Glutamatergic neuron (in vitro differentiated cells): ENCODE results near the gene AGBL5. TPM values are rescaled to one million over a fixed set of nuclear protein-coding genes. Genes with fewer than 3 reads are reported as not detected.
A peak's percentile ranks its signal among the peaks of the same experiment; 100 is the strongest.

ENCODE experiments used
- DNase-seq: peaks from one replicate; pipeline ENCODE4 v3.0.0; 2022
- H3K27ac Mint-ChIP-seq: one replicate; pipeline ENCODE4 v1.8.0; 2020; ENCODE audit warnings: mild to moderate bottlenecking, mixed read lengths, inconsistent platforms; ENCODE audit not compliant: unreplicated experiment
- H3K27me3 Mint-ChIP-seq: one replicate; pipeline ENCODE4 v1.8.0; 2020; ENCODE audit warnings: mild to moderate bottlenecking, moderate library complexity, mixed read lengths, inconsistent platforms; ENCODE audit not compliant: unreplicated experiment
- H3K36me3 Mint-ChIP-seq: one replicate; pipeline ENCODE4 v1.8.0; 2020; ENCODE audit warnings: mild to moderate bottlenecking, mixed read lengths, inconsistent platforms; ENCODE audit not compliant: unreplicated experiment
- H3K4me1 Mint-ChIP-seq: one replicate; pipeline ENCODE4 v1.8.0; 2020; ENCODE audit warnings: mild to moderate bottlenecking, low read depth, mixed read lengths, inconsistent platforms; ENCODE audit not compliant: unreplicated experiment
- H3K4me3 Mint-ChIP-seq: one replicate; pipeline ENCODE4 v1.8.0; 2020; ENCODE audit warnings: mild to moderate bottlenecking, mixed read lengths, inconsistent platforms; ENCODE audit not compliant: unreplicated experiment
- H3K9me3 Mint-ChIP-seq: one replicate; pipeline ENCODE4 v1.8.0; 2020; ENCODE audit warnings: mild to moderate bottlenecking, moderate library complexity, mixed read lengths, inconsistent platforms; ENCODE audit not compliant: unreplicated experiment
- total RNA-seq: library from RNA; stranded (reverse); fragmentation: NEBNext Ultra II Directional; extraction: Animal tissue kit (Norgen Biotek cat#: 25700); gene quantifications from one replicate; pipeline ENCODE4 v1.2.1, GENCODE V29; 2021; ENCODE audit not compliant: unreplicated experiment
- TF ChIP-seq, protein P1 (sequence below): fragments of 200-600 bp; sonication (generic); IDR thresholded peaks from one replicate; pipeline ENCODE4 v1.5.0; 2021; ENCODE audit not compliant: partially characterized antibody, unreplicated experiment

AGBL5 gene
- total RNA-seq, 1 donor from 2014 or later = 17.3 TPM

GRCh38 chr2:27019459-27019858 lies 32.0 kb upstream of the AGBL5 start:
- peaks cover 7% of the 10 kb centered on the region for H3K9me3 Mint-ChIP-seq
- DNase-seq = no peak
- H3K36me3 Mint-ChIP-seq = peaks cover 7% of the 10 kb centered on the region
- peaks cover 4% of the 10 kb centered on the region for H3K27me3 Mint-ChIP-seq
- TF ChIP-seq, protein P1, sequence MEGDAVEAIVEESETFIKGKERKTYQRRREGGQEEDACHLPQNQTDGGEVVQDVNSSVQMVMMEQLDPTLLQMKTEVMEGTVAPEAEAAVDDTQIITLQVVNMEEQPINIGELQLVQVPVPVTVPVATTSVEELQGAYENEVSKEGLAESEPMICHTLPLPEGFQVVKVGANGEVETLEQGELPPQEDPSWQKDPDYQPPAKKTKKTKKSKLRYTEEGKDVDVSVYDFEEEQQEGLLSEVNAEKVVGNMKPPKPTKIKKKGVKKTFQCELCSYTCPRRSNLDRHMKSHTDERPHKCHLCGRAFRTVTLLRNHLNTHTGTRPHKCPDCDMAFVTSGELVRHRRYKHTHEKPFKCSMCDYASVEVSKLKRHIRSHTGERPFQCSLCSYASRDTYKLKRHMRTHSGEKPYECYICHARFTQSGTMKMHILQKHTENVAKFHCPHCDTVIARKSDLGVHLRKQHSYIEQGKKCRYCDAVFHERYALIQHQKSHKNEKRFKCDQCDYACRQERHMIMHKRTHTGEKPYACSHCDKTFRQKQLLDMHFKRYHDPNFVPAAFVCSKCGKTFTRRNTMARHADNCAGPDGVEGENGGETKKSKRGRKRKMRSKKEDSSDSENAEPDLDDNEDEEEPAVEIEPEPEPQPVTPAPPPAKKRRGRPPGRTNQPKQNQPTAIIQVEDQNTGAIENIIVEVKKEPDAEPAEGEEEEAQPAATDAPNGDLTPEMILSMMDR = no peak
- peaks cover 22% of the 10 kb centered on the region for H3K4me1 Mint-ChIP-seq
- no peak overlapping the region for H3K27ac Mint-ChIP-seq
- H3K4me3 Mint-ChIP-seq = no peak overlapping the region

DNA sequence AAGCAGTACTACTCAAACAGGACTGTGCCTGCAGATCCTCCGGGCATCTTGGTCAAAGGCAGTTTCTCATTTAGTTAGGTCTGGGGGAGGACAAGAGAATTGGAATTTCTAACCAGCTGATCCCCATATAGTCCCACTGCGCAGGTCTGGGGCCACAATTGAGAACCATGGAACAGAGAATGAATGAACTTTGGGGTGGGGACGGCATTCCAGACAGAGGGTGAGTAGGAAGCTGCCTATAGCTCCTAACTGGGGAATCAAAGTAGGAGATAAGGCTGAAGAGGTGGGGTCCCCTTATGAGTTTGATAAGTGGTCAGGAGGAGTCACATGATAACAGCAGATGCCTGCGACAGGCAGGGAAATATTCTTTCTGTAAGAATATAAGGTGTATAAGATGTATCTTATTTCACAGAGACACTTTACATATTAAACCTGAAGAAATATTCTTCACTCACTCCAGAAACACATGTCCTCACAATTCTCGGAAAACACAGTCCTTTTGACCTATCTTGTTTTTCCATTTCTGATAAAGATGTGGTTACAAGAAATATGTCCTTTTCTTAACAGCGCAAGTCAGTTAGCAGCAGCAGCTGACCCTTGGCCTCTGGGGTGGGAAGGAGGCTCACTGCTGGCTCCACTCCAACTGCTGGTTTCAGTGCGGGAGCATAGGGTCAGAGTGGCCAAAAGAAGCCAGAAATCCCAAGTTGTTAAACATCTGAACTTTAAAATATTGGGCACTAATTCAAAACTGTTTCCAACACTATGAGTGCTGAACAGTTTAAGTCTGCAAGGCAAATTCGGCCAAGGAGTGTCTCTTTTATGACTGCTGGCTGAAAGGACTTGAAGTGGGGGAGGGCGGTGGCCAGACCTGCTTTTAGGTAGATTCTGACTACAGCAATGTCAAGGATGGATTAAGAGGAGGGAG lies 31.3 kb upstream of the AGBL5 start:
- Mint-ChIP-seq H3K27ac (peak overlapping the region; percentile 36), H3K27me3 (peaks cover 4% of the 10 kb centered on the region), H3K4me3 (peak overlapping the region; percentile 43), H3K36me3 (peaks cover 7% of the 10 kb centered on the region), H3K4me1 (peaks cover 20% of the 10 kb centered on the region), H3K9me3 (peaks cover 7% of the 10 kb centered on the region)
- DNase-seq = no peak
- TF ChIP-seq, protein P1 = no peak

DNA sequence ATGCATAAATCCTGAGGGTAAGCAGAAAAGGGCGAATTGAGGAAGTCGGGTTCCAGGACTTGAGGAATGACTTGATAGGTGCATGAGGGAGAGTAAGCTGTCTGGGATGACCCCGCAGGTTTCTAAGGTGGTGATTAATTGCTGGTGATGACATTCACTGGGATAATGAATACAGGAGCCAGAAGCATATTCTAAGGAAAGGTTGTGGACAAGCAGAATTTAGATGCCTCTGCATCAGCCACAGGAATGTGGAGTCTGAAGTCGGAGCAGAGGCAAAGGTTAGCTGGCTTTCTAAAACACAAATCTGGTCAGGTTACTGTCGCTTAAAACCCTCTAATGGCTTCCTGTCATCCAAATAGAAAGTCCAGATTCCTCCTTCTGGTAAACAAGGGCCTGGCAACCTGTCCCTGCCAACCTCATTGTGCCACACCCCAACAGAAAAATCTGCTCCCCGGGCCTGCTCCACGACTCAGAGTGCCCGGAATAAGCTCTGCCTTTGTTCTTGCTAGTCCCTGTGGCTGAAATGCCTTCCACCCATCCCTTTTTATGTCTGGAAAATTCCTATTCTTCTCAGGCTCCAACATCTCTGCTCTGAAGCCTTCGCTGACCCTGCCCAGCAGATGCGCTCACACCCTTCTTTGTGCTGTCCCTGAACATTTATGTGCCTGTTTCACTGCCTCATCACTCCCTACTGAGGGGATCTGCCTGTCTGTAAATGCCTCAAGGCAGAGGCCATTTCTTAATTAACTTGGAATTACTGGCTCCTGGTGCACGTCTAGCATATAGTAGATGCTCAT lies 30.0 kb upstream of the AGBL5 start:
- H3K4me1 Mint-ChIP-seq = peaks cover 18% of the 10 kb centered on the region
- H3K36me3 Mint-ChIP-seq = peaks cover 7% of the 10 kb centered on the region
- no peak for DNase-seq
- TF ChIP-seq, protein P1 = no peak
- H3K4me3 Mint-ChIP-seq = no peak overlapping the region
- H3K9me3 Mint-ChIP-seq = peaks cover 7% of the 10 kb centered on the region
- peaks cover 2% of the 10 kb centered on the region for H3K27me3 Mint-ChIP-seq
- H3K27ac Mint-ChIP-seq = no peak overlapping the region

- Mint-ChIP-seq H3K36me3 (peaks cover 7% of the 10 kb centered on the region), H3K4me1 (peaks cover 12% of the 10 kb centered on the region), H3K27me3 (peaks cover 3% of the 10 kb centered on the region), H3K4me3 (no peak overlapping the region), H3K27ac (no peak overlapping the region), H3K9me3 (peaks cover 5% of the 10 kb centered on the region)
- TF ChIP-seq, protein P1 = no peak
- no peak for DNase-seq
These were observed 27.7 kb upstream of the AGBL5 start for GRCh38 chr2:27023740-27024139.
